Measurements from ENCODE around the gene RPS6KA2. TPM values are rescaled to one million over a fixed set of nuclear protein-coding genes. Genes with fewer than 3 reads are reported as not detected.

The RPS6KA2 gene
- total RNA-seq, 2 donors from 2014 or later: 7.8 to 13.6 TPM

- no peak overlapping the region for H3K27ac ChIP-seq
- H3K36me3 ChIP-seq: no peaks in the 10 kb centered on the region
- intact Hi-C loops (cut with DNase I): no loop called here
- H3K9ac ChIP-seq (ENCODE audit: low read depth in 2 of 2, low read length in 2 of 2): no peak overlapping the region
- no peaks in the 10 kb centered on the region for H3K27me3 ChIP-seq
- no peak overlapping the region for H3K4me3 ChIP-seq
- no peaks in the 10 kb centered on the region for H3K9me3 ChIP-seq
- DNase-seq: no peak
- no peaks in the 10 kb centered on the region for H3K4me1 ChIP-seq
- no peak for TF ChIP-seq CTCF (IDR thresholded peaks at IDR 0.05)
Observed at GRCh38 chr6:166442131-166442685, 184.8 kb downstream of the RPS6KA2 start.

DNA sequence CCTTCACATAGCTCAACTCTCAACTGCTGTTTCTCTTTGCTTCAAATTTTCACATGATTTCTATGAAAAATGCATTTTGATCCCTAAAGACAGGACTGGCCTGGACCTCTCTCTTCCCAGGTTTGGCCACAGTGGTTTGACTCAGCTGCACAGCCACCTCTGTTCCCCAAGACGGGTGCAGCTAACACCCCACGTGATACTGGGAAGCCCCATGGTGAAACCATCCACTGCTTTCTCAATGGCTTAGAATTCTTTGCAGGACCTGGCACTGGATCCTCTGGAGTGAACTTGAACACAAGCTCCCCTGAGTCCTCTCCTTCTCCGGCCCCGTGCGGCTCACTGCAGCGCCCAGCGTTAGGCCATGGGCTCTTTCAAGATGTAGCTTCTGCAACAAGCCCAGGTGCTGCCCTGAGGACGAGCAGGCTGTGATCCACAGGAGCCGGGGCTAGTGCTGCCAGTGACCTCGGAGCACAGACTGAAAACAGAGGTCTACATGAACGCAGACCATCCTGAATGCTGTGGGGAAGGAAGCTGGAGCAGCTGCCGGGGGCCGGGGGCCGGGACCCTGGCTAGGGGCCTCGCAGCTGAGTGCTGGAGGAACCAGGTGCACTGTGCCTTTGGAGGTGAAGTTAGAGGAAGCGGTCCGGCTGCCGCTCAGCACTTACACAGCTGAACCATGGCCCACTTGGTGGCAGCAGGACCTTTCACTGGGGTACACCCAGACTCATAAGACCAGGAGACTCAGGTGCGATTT is 185.5 kb downstream of the RPS6KA2 start:
- no peak overlapping the region for H3K4me3 ChIP-seq
- no peaks in the 10 kb centered on the region for H3K9me3 ChIP-seq
- DNase-seq: no peak
- intact Hi-C loops (cut with DNase I): no loop called here
- H3K9ac ChIP-seq (ENCODE audit: low read depth in 2 of 2, low read length in 2 of 2): no peak overlapping the region
- no peak overlapping the region for H3K27ac ChIP-seq
- H3K4me1 ChIP-seq: no peaks in the 10 kb centered on the region
- no peak for TF ChIP-seq CTCF (IDR thresholded peaks at IDR 0.05)
- no peaks in the 10 kb centered on the region for H3K36me3 ChIP-seq
- no peaks in the 10 kb centered on the region for H3K27me3 ChIP-seq

GRCh38 chr6:166440729-166441128 is 186.3 kb downstream of the RPS6KA2 start:
- no peak for DNase-seq
- Histone ChIP-seq H3K36me3 (no peaks in the 10 kb centered on the region), H3K9me3 (no peaks in the 10 kb centered on the region), H3K27ac (no peak overlapping the region), H3K4me3 (no peak overlapping the region), H3K27me3 (no peaks in the 10 kb centered on the region), H3K9ac (ENCODE audit: low read depth in 2 of 2, low read length in 2 of 2) (no peak overlapping the region), H3K4me1 (no peaks in the 10 kb centered on the region)
- no peak for TF ChIP-seq CTCF (IDR thresholded peaks at IDR 0.05)
- intact Hi-C loops (cut with DNase I): no loop called here

DNA sequence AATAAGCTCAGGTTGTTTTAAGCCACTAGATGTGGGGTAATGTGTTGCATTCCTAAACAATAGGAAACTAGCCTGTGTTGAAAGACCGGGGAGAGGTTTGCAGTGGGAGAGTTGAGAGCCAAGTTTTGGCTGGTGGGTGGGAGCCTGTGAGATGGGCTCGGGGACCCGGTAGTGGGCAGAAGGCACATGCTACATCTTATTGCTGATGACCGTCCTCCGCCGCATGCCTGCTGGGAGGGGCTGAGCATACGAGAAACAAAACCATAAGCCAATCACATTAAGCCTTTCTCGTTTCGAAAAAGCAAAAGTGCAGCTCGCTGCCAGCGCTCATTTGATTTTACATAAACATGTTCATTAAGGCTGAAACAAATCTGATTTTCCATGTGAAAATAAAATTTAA is 186.9 kb downstream of the RPS6KA2 start:
- Histone ChIP-seq H3K4me1 (no peaks in the 10 kb centered on the region), H3K4me3 (no peak overlapping the region), H3K36me3 (no peaks in the 10 kb centered on the region), H3K9ac (ENCODE audit: low read depth in 2 of 2, low read length in 2 of 2) (no peak overlapping the region), H3K27ac (no peak overlapping the region), H3K9me3 (no peaks in the 10 kb centered on the region), H3K27me3 (no peaks in the 10 kb centered on the region)
- DNase-seq: no peak
- TF ChIP-seq CTCF (IDR thresholded peaks at IDR 0.05): no peak
- intact Hi-C loops (cut with DNase I): no loop called here

DNA sequence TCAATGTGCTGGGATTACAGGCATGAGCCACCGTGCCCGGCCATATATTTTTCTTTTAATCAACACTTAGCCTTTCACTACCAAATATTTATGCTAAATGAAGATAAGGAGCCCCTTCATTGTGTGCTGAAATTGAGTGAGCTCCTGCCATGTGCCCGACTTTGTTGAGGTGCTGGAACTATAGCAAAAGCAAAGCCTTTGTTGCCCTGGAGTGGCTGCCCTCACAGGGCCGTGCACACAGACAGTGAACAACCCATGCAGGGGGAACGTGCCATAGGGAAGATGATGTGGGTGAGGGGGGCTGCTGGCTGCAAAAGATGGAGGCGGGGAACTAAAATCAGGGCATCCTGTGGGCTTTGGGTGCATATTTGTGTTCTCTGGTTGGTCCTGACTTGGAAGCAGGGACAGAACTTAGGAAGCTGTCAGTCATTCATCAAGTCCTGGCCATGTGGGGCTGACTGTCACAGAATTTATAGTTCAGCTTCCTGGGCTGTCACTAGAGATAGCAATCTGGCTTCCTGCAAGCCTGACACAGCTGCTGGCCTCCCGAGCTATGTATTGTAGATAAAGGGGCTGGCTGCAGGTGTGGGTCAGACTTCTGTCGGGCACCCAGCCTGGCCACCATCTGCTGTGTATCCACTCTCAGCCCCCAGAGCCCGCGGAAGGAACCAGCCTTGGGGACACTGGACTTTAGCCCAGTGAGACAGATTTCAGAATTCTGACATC is 187.5 kb downstream of the RPS6KA2 start:
- TF ChIP-seq CTCF (IDR thresholded peaks at IDR 0.05): no peak
- Histone ChIP-seq H3K36me3 (no peaks in the 10 kb centered on the region), H3K27me3 (no peaks in the 10 kb centered on the region), H3K4me1 (no peaks in the 10 kb centered on the region), H3K9ac (ENCODE audit: low read depth in 2 of 2, low read length in 2 of 2) (no peak overlapping the region), H3K9me3 (no peaks in the 10 kb centered on the region), H3K27ac (no peak overlapping the region), H3K4me3 (no peak overlapping the region)
- intact Hi-C loops (cut with DNase I): no loop called here
- DNase-seq: no peak

Data from colonic mucosa (tissue), 4 donors.